ENCODE data around the gene APOC1.
"Not testable (repeated sequence)": the region's sequence is repeated elsewhere in the genome, so short reads cannot be mapped to it uniquely, and the experiment has no call there.

APOC1 gene

GRCh38 chr19:44887648-44888047 lies 26.8 kb upstream of the APOC1 start:
- no peak for DNase-seq (ENCODE audit: low read depth, low spot score)

GRCh38 chr19:44888335-44888734 lies 26.1 kb upstream of the APOC1 start:
- DNase-seq (ENCODE audit: low read depth, low spot score); H3K4me3 ChIP-seq (ENCODE audit: low read length): not testable (repeated sequence)

More at GRCh38 chr19:44887648-44888047, 26.8 kb upstream of the APOC1 start:
- H3K4me3 ChIP-seq (ENCODE audit: low read length): no peak overlapping the region

- DNase-seq (ENCODE audit: low read depth, low spot score): no peak
- peak overlapping the region; percentile 64 for H3K4me3 ChIP-seq (ENCODE audit: low read length)
Observed at GRCh38 chr19:44889830-44890365, 24.5 kb upstream of the APOC1 start.

- peak; percentile 100 for DNase-seq (ENCODE audit: low read depth, low spot score)
Observed at GRCh38 chr19:44890366-44891015, 23.9 kb upstream of the APOC1 start.

GRCh38 chr19:44891016-44891882 lies 23.2 kb upstream of the APOC1 start, which contains the start of gene TOMM40:
Gene TOMM40 (plus strand): TSS chr19:44891254. CDS start chr19:44891416, 162 bp downstream.
- H3K4me3 ChIP-seq (ENCODE audit: low read length): peak within 1 kb of the TSS; percentile 98
- peak; percentile 100 for DNase-seq (ENCODE audit: low read depth, low spot score)

More at GRCh38 chr19:44890366-44891015, 23.9 kb upstream of the APOC1 start:
- peak overlapping the region; percentile 64 for H3K4me3 ChIP-seq (ENCODE audit: low read length)

- peak overlapping the region; percentile 98 for H3K4me3 ChIP-seq (ENCODE audit: low read length)
- no peak for DNase-seq (ENCODE audit: low read depth, low spot score)
Observed at GRCh38 chr19:44892932-44893331, 21.5 kb upstream of the APOC1 start.

- no peak overlapping the region for H3K4me3 ChIP-seq (ENCODE audit: low read length)
- DNase-seq (ENCODE audit: low read depth, low spot score): no peak
Observed at GRCh38 chr19:44893332-44894051, 20.9 kb upstream of the APOC1 start.

- no peak for DNase-seq (ENCODE audit: low read depth, low spot score)
- H3K4me3 ChIP-seq (ENCODE audit: low read length): no peak overlapping the region
Observed at GRCh38 chr19:44894052-44894400, 20.4 kb upstream of the APOC1 start.

GRCh38 chr19:44894946-44895345 lies 19.5 kb upstream of the APOC1 start:
- DNase-seq (ENCODE audit: low read depth, low spot score): no peak
- H3K4me3 ChIP-seq (ENCODE audit: low read length): no peak overlapping the region

GRCh38 chr19:44897835-44898234 lies 16.6 kb upstream of the APOC1 start:
- DNase-seq (ENCODE audit: low read depth, low spot score): no peak
- no peak overlapping the region for H3K4me3 ChIP-seq (ENCODE audit: low read length)

- H3K4me3 ChIP-seq (ENCODE audit: low read length): no peak overlapping the region
- DNase-seq (ENCODE audit: low read depth, low spot score): no peak
Observed at GRCh38 chr19:44900328-44901244, 13.8 kb upstream of the APOC1 start.

- no peak for DNase-seq (ENCODE audit: low read depth, low spot score)
- H3K4me3 ChIP-seq (ENCODE audit: low read length): no peak overlapping the region
Observed at GRCh38 chr19:44903216-44903601, 11.2 kb upstream of the APOC1 start.

- no peak for DNase-seq (ENCODE audit: low read depth, low spot score)
Observed at GRCh38 chr19:44903602-44904425, 10.6 kb upstream of the APOC1 start.

GRCh38 chr19:44904426-44904994 lies 9.9 kb upstream of the APOC1 start:
- no peak for DNase-seq (ENCODE audit: low read depth, low spot score)
- H3K4me3 ChIP-seq (ENCODE audit: low read length): no peak overlapping the region

More at GRCh38 chr19:44903602-44904425, 10.6 kb upstream of the APOC1 start:
- H3K4me3 ChIP-seq (ENCODE audit: low read length): no peak overlapping the region

- no peak within 1 kb of the TSS for H3K4me3 ChIP-seq (ENCODE audit: low read length)
- no peak for DNase-seq (ENCODE audit: low read depth, low spot score)
Observed at GRCh38 chr19:44905437-44906160, 8.8 kb upstream of the APOC1 start, which contains the start of gene APOE. Gene APOE (plus strand): TSS chr19:44905796. CDS start chr19:44906625, 829 bp downstream.

- no peak overlapping the region for H3K4me3 ChIP-seq (ENCODE audit: low read length)
- DNase-seq (ENCODE audit: low read depth, low spot score): no peak
Observed at GRCh38 chr19:44907613-44908012, 6.8 kb upstream of the APOC1 start.
